ENCODE data around the gene CELF5.
A peak's percentile ranks its signal among the peaks of the same experiment; 100 is the strongest.
"Not testable (repeated sequence)": the region's sequence is repeated elsewhere in the genome, so short reads cannot be mapped to it uniquely, and the experiment has no call there.

CELF5 gene

GRCh38 chr19:3322199-3322978 is 97.9 kb downstream of the CELF5 start:
- no peak for DNase-seq (ENCODE audit: low read depth)

- no peak for DNase-seq (ENCODE audit: low read depth)
Observed at GRCh38 chr19:3323026-3323425, 98.6 kb downstream of the CELF5 start.

- DNase-seq (ENCODE audit: low read depth) = no peak
Observed at GRCh38 chr19:3323658-3324057, 99.2 kb downstream of the CELF5 start.

GRCh38 chr19:3324405-3324856 is 100.0 kb downstream of the CELF5 start:
- peak; percentile 58 for DNase-seq (ENCODE audit: low read depth)

- DNase-seq (ENCODE audit: low read depth) = no peak
Observed at GRCh38 chr19:3325451-3325850, 101.0 kb downstream of the CELF5 start.

- DNase-seq (ENCODE audit: low read depth) = no peak
Observed at GRCh38 chr19:3328743-3329142, 104.3 kb downstream of the CELF5 start.

GRCh38 chr19:3330047-3330446 is 105.6 kb downstream of the CELF5 start:
- DNase-seq (ENCODE audit: low read depth) = no peak

- DNase-seq (ENCODE audit: low read depth) = not testable (repeated sequence)
Observed at GRCh38 chr19:3332232-3332631, 107.8 kb downstream of the CELF5 start.

GRCh38 chr19:3333020-3333583 is 108.6 kb downstream of the CELF5 start:
- DNase-seq (ENCODE audit: low read depth) = no peak

- DNase-seq (ENCODE audit: low read depth) = no peak
Observed at GRCh38 chr19:3333662-3334061, 109.2 kb downstream of the CELF5 start.

- DNase-seq (ENCODE audit: low read depth) = not testable (repeated sequence)
Observed at GRCh38 chr19:3334749-3335430, 110.4 kb downstream of the CELF5 start.

GRCh38 chr19:3335431-3336350 is 111.2 kb downstream of the CELF5 start:
- peak; percentile 39 for DNase-seq (ENCODE audit: low read depth)

- DNase-seq (ENCODE audit: low read depth) = no peak
Observed at GRCh38 chr19:3336351-3336679, 111.9 kb downstream of the CELF5 start.

- no peak for DNase-seq (ENCODE audit: low read depth)
Observed at GRCh38 chr19:3336680-3337523, 112.4 kb downstream of the CELF5 start.

- DNase-seq (ENCODE audit: low read depth) = no peak
Observed at GRCh38 chr19:3338541-3339181, 114.2 kb downstream of the CELF5 start.

GRCh38 chr19:3340340-3340739 is 115.9 kb downstream of the CELF5 start:
- no peak for DNase-seq (ENCODE audit: low read depth)

- DNase-seq (ENCODE audit: low read depth) = no peak
Observed at GRCh38 chr19:3342246-3342645, 117.8 kb downstream of the CELF5 start.

- DNase-seq (ENCODE audit: low read depth) = not testable (repeated sequence)
Observed at GRCh38 chr19:3342962-3343361, 118.5 kb downstream of the CELF5 start.

- peak; percentile 64 for DNase-seq (ENCODE audit: low read depth)
Observed at GRCh38 chr19:3343619-3344502, 119.4 kb downstream of the CELF5 start.
